HEK293 (cell line): ENCODE data around the gene PLEKHA8.
A peak's percentile ranks its signal among the peaks of the same experiment; 100 is the strongest.
"Not testable (repeated sequence)": the region's sequence is repeated elsewhere in the genome, so short reads cannot be mapped to it uniquely, and the experiment has no call there.

ENCODE experiments used
- CTCF ChIA-PET: fragments of 350-600 bp; formaldehyde crosslinking; extraction: SDS; loops from one replicate; lab custom pipeline; 2021; ENCODE audit warnings: antibody characterized with exemption; lab: Yijun Ruan, JAX
- POLR2A ChIA-PET: fragments of 300-600 bp; formaldehyde crosslinking; extraction: SDS; loops from one replicate; lab custom pipeline; 2020; ENCODE audit warnings: antibody characterized with exemption, inconsistent platforms; lab: Yijun Ruan, JAX
- H3K27ac ChIP-seq: fragments of 200-500 bp; sonication (Bioruptor generic); 2 replicates; pipeline ENCODE4 v1.5.1; 2014; ENCODE audit warnings: low read depth, low read length, control low read depth, inconsistent platforms; ENCODE audit errors: extremely low read depth
- H3K36me3 ChIP-seq, 2 experiments: fragments of 200-500 bp in 1 of 2; sonication (Bioruptor generic) in 1 of 2; 1 replicate in 1 of 2; 2 replicates in 1 of 2; pipeline ENCODE4 v1.5.1; 2014 to 2017; ENCODE audit warnings: inconsistent platforms in 2 of 2, low read length in 2 of 2; ENCODE audit not compliant: control insufficient read depth in 2 of 2, insufficient read depth in 1 of 2
- H3K4me1 ChIP-seq: fragments of 200-500 bp; sonication (Bioruptor generic); 2 replicates; pipeline ENCODE4 v1.5.1; 2014; ENCODE audit warnings: mild to moderate bottlenecking, low read length, inconsistent platforms; ENCODE audit not compliant: control insufficient read depth, insufficient read depth
- H3K4me3 ChIP-seq: 2 replicates; pipeline ENCODE4 v1.5.1; 2011; ENCODE audit warnings: low read depth, mild to moderate bottlenecking, control low read depth, low read length, moderate library complexity
- H3K9me3 ChIP-seq: fragments of 200-500 bp; sonication (Bioruptor generic); 2 replicates; pipeline ENCODE4 v1.5.1; 2014; ENCODE audit warnings: low read depth, low read length, inconsistent platforms; ENCODE audit not compliant: control insufficient read depth, insufficient read depth
- ELK4 ChIP-seq: IDR thresholded peaks from 2 replicates; pipeline ENCODE4 v1.6.1; 2011; ENCODE audit warnings: mild to moderate bottlenecking, low read depth, low read length, borderline replicate concordance
- FEZF1 ChIP-seq: fragments of 450-650 bp; formaldehyde crosslinking; IDR thresholded peaks from 2 replicates; pipeline ENCODE4 v1.5.1; 2016; ENCODE audit warnings: missing biosample characterization, missing genetic modification characterization
- KLF10 ChIP-seq: fragments of 450-650 bp; IDR thresholded peaks from 2 replicates; pipeline ENCODE4 v1.5.1; 2018; ENCODE audit warnings: missing biosample characterization, mild to moderate bottlenecking, missing genetic modification characterization
- KLF16 ChIP-seq: fragments of 450-650 bp; formaldehyde crosslinking; IDR thresholded peaks from 2 replicates; pipeline ENCODE4 v1.5.1; 2017; ENCODE audit warnings: missing biosample characterization, missing genetic modification characterization
- PRDM1 ChIP-seq: fragments of 450-650 bp; formaldehyde crosslinking; IDR thresholded peaks from 2 replicates; pipeline ENCODE4; 2016; ENCODE audit warnings: missing biosample characterization, missing genetic modification characterization
- SETDB1 ChIP-seq: IDR thresholded peaks from one replicate; pipeline ENCODE4 v1.6.1; 2017; ENCODE audit warnings: mild to moderate bottlenecking, low read length, moderate library complexity, mixed read lengths; ENCODE audit not compliant: insufficient read length
- TSHZ1 ChIP-seq: fragments of 450-650 bp; formaldehyde crosslinking; IDR thresholded peaks from 2 replicates; pipeline ENCODE4 v1.5.1; 2016; ENCODE audit warnings: missing biosample characterization, missing genetic modification characterization, borderline replicate concordance
- ZBTB26 ChIP-seq: fragments of 450-650 bp; formaldehyde crosslinking; optimal IDR thresholded peaks from 2 replicates; pipeline ENCODE3; 2016; ENCODE audit warnings: missing biosample characterization, mild to moderate bottlenecking, missing genetic modification characterization
- ZFP69B ChIP-seq: fragments of 450-650 bp; formaldehyde crosslinking; IDR thresholded peaks from 2 replicates; pipeline ENCODE4 v1.5.1; 2016; ENCODE audit warnings: missing biosample characterization, missing genetic modification characterization
- ZNF114 ChIP-seq: fragments of 450-650 bp; formaldehyde crosslinking; IDR thresholded peaks from 2 replicates; pipeline ENCODE4 v1.5.0; 2017; ENCODE audit warnings: missing biosample characterization, missing genetic modification characterization
- ZNF2 ChIP-seq: fragments of 450-650 bp; formaldehyde crosslinking; IDR thresholded peaks from 2 replicates; pipeline ENCODE4 v1.5.1; 2016; ENCODE audit warnings: missing biosample characterization, missing genetic modification characterization
- ZNF202 ChIP-seq: fragments of 450-650 bp; formaldehyde crosslinking; IDR thresholded peaks from 2 replicates; pipeline ENCODE4 v1.5.1; 2016; ENCODE audit warnings: missing biosample characterization, missing genetic modification characterization, borderline replicate concordance
- ZNF311 ChIP-seq: fragments of 450-650 bp; formaldehyde crosslinking; IDR thresholded peaks from 2 replicates; pipeline ENCODE4 v1.5.1; 2017; ENCODE audit warnings: missing biosample characterization, missing genetic modification characterization, borderline replicate concordance
- ZNF48 ChIP-seq: fragments of 450-650 bp; formaldehyde crosslinking; IDR thresholded peaks from 2 replicates; pipeline ENCODE4 v1.5.1; 2016; ENCODE audit warnings: missing biosample characterization, missing genetic modification characterization
- ZNF560 ChIP-seq: fragments of 450-650 bp; formaldehyde crosslinking; IDR thresholded peaks from 2 replicates; pipeline ENCODE4 v1.5.1; 2017; ENCODE audit warnings: missing biosample characterization, missing genetic modification characterization, borderline replicate concordance
- ZNF654 ChIP-seq: fragments of 450-650 bp; formaldehyde crosslinking; IDR thresholded peaks from 2 replicates; pipeline ENCODE4 v1.5.1; 2016; ENCODE audit warnings: low read depth, missing biosample characterization, missing genetic modification characterization
- ZNF660 ChIP-seq: fragments of 450-650 bp; IDR thresholded peaks from 2 replicates; pipeline ENCODE4 v1.5.1; 2018; ENCODE audit warnings: missing biosample characterization, mild to moderate bottlenecking, missing genetic modification characterization
- ZNF692 ChIP-seq: fragments of 450-650 bp; formaldehyde crosslinking; IDR thresholded peaks from 2 replicates; pipeline ENCODE4 v1.5.1; 2016; ENCODE audit warnings: missing biosample characterization, missing genetic modification characterization

PLEKHA8 gene

GRCh38 chr7:30053068-30053467 lies 24.9 kb downstream of the PLEKHA8 start (continued):
- TF ChIP-seq SETDB1 (no peak), ZNF48 (no peak), ZNF311 (tag by site-specific recombination) (no peak), FEZF1 (tag by site-specific recombination) (no peak)

- Histone ChIP-seq H3K4me1 (no peaks in the 10 kb centered on the region), H3K4me3 (no peak overlapping the region), H3K27ac (no peak overlapping the region), H3K9me3 (no peaks in the 10 kb centered on the region), H3K36me3 (peaks cover 32 to 33% of the 10 kb centered on the region in 2 experiments)
- CTCF ChIA-PET: no interaction called here
- POLR2A ChIA-PET: no interaction called here
- TF ChIP-seq KLF16 (tag by site-specific recombination): no peak
Measured at GRCh38 chr7:30057741-30058140, 29.5 kb downstream of the PLEKHA8 start.

GRCh38 chr7:30061786-30062185 lies 33.6 kb downstream of the PLEKHA8 start:
- ChIA-PET CTCF (interaction anchor here (0.6 to 4.9 kb wide), 51 partner anchors 8 to 1706 kb away, joined by 3 to 34 read pairs (median 4); partner anchors contain the start of gene PLEKHA8), POLR2A (interaction anchor here (0.9 kb wide), 1 partner anchor 34 kb away, joined by 3 read pairs; the partner anchor contains the start of gene PLEKHA8)
- H3K27ac ChIP-seq, H3K4me1 ChIP-seq, H3K9me3 ChIP-seq, H3K4me3 ChIP-seq: not testable (repeated sequence)
- H3K36me3 ChIP-seq: peaks cover 21 to 25% of the 10 kb centered on the region in 2 experiments
- peak; percentile 44; the same call in 1 of the 2 replicates for TF ChIP-seq PRDM1 (tag by site-specific recombination)
- TF ChIP-seq ZNF654 (tag by site-specific recombination): peak; percentile 39
- TF ChIP-seq, all 188 proteins: peak for 2; not testable (repeated sequence) for 186

- H3K27ac ChIP-seq: no peak overlapping the region
Measured at GRCh38 chr7:30062587-30062986, 34.4 kb downstream of the PLEKHA8 start.

GRCh38 chr7:30065746-30066145 lies 37.5 kb downstream of the PLEKHA8 start:
- Histone ChIP-seq H3K36me3 (peaks cover 0 to 24% of the 10 kb centered on the region in 2 experiments; a peak in 2 of 3 replicates), H3K9me3 (no peaks in the 10 kb centered on the region), H3K4me3 (no peak overlapping the region), H3K27ac (no peak overlapping the region), H3K4me1 (no peaks in the 10 kb centered on the region)
- ChIA-PET CTCF (interaction anchor here (0.6 to 0.9 kb wide), 3 partner anchors 120 to 730 kb away, joined by 3 read pairs; no protein-coding TSS in a partner anchor), POLR2A (no interaction called here)
- no peak for TF ChIP-seq ZBTB26 (tag by site-specific recombination)
- no peak for TF ChIP-seq ZNF692 (tag by site-specific recombination)
- TF ChIP-seq ZNF560 (tag by site-specific recombination): no peak
- TF ChIP-seq ZNF114 (tag by site-specific recombination): no peak
- TF ChIP-seq TSHZ1: no peak
- TF ChIP-seq KLF10 (tag by site-specific recombination): no peak
- no peak for TF ChIP-seq ZNF202 (tag by site-specific recombination)
- no peak for TF ChIP-seq ELK4
- TF ChIP-seq ZNF660 (tag by site-specific recombination): no peak
- TF ChIP-seq ZNF2 (tag by site-specific recombination): no peak

More at GRCh38 chr7:30062587-30062986, 34.4 kb downstream of the PLEKHA8 start:
- TF ChIP-seq FEZF1 (tag by site-specific recombination): no peak
- TF ChIP-seq ZNF202 (tag by site-specific recombination): no peak
- TF ChIP-seq ZNF654 (tag by site-specific recombination): peak; percentile 60
- no peak for TF ChIP-seq ZFP69B (tag by site-specific recombination)
- TF ChIP-seq, all 188 proteins: peak for 1
- POLR2A ChIA-PET: no interaction called here
- Histone ChIP-seq H3K4me3 (no peak overlapping the region), H3K36me3 (peaks cover 15 to 21% of the 10 kb centered on the region in 2 experiments), H3K4me1 (no peaks in the 10 kb centered on the region), H3K9me3 (no peaks in the 10 kb centered on the region)
- CTCF ChIA-PET: interaction anchor here (0.7 to 4.9 kb wide), 33 partner anchors 9 to 1705 kb away, joined by 3 to 34 read pairs (median 4); partner anchors contain the start of gene PLEKHA8
